HPDE6-E6E7 (cell line): ENCODE measurements around the gene KIAA0825.
"Not testable (repeated sequence)": the region's sequence is repeated elsewhere in the genome, so short reads cannot be mapped to it uniquely, and the experiment has no call there.

ENCODE experiments used
- DNase-seq: peaks from one replicate; pipeline ENCODE4 v3.0.0; 2011; ENCODE audit warnings: missing footprints; ENCODE audit errors: extremely low spot score

KIAA0825 gene

DNA sequence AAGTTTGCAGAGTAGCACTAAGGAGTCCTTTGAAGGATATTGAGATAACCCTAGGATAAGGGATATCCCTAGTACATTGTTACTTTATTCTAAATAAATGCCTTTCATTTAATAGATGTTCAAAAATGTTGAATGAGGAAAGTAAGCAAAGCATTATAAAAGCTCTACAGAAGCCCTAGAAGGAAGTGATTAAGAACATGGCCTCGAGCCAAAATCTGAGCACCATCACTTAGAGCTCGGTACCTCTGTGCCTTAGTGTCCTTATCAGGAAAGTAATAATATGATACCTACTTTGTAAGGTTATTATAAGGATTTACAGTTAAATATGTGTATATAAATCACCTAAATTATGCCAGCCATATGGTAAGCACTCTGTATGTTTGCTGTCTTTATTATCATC lies 242.6 kb downstream of the KIAA0825 start:
- DNase-seq: no peak

- no peak for DNase-seq
Measured at GRCh38 chr5:94374336-94374735, 244.1 kb downstream of the KIAA0825 start.

- no peak for DNase-seq
Measured at GRCh38 chr5:94367900-94368299, 250.5 kb downstream of the KIAA0825 start.

DNA sequence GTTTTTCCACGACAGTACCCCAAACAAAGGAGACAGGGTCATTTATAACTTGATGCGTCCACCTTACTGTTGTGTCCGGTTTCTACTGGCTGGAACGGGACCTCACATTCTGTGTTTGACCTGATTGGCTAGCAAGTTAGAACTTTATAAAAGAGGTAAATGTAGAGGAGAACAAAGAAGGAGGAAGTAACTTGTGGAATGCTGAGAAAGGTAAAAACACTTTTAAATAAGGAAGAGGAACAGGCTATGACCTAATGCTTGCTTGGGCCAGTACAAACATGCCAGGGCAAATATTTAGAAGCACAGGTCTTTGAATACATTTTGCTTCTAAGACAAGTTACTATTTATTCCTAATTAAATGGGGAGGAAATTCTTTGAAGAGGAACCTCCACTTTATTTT lies 251.6 kb downstream of the KIAA0825 start:
- no peak for DNase-seq

DNA sequence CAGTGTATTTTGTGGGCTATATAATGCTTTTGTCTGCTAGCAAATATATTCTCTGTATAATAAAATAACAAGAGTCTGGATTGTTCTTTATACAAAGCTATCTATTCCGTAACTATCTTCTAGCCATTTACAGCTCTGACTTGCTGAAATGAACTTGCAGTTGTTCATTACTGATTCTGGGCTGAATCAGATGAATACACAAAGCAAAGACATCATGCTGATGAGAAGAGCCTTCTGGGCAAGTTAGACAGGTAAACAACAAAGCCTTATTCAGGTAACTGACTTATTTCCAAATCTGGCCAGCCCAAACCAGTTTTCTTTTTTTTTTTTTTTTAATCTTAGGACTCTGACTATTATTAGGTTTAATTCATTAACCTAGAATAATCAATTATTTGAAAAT lies 255.5 kb downstream of the KIAA0825 start:
- no peak for DNase-seq

GRCh38 chr5:94361832-94362796 lies 256.3 kb downstream of the KIAA0825 start:
- DNase-seq: peak; percentile 32

- DNase-seq: no peak
Measured at GRCh38 chr5:94361161-94361560, 257.2 kb downstream of the KIAA0825 start.

DNA sequence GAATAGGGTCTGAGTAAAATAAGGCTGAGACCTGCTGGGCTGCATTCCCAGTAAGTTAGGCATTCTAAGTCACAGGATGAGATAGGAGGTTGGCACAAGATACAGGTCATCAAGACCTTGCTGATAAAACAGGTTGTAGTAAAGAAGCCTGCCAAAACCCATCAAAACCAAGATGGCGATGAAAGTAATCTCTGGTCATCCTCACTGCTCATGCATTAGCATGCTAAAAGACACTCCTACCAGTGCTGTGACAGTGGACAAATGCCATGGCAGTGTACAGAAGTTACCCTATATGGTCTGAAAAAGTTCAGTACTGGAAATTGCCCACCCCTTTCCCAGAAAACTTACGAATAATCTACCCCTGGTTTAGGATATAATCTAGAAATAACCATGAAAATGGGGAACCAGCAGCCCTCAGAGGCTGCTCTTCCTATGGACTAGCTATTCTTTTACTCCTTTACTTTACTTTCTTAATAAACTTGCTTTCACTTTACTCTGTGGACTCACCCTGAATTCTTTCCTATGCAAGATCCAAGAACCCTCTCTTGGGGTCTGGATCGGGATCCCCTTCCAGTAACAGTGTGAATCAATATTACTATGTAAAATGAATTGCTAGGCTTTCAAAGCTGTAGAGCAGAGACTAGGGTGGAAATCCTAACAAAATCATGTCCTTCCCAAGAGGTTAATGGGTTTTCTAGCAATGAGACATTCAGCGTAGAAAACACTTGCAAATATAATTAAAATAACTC lies 257.8 kb downstream of the KIAA0825 start:
- DNase-seq: no peak

DNA sequence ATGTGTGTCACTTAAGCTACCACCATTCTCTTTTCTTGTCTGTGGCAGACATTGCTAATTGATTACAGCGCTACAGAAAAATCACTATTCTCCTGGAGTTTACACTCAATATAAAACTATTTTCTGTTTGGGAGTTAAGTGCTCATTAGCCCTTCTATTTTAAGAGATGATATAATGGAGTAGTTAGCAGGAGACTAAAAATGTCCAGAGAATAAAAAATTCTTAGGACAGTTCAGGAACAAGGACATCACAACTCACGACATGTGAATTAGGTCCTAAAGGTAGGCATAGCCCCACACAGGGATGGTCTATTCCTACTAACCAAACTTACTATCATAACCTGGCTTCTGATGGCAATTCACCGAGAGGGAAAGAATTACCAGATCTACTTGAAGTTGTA lies 258.5 kb downstream of the KIAA0825 start:
- no peak for DNase-seq

GRCh38 chr5:94355811-94356210 lies 262.6 kb downstream of the KIAA0825 start:
- DNase-seq: no peak

DNA sequence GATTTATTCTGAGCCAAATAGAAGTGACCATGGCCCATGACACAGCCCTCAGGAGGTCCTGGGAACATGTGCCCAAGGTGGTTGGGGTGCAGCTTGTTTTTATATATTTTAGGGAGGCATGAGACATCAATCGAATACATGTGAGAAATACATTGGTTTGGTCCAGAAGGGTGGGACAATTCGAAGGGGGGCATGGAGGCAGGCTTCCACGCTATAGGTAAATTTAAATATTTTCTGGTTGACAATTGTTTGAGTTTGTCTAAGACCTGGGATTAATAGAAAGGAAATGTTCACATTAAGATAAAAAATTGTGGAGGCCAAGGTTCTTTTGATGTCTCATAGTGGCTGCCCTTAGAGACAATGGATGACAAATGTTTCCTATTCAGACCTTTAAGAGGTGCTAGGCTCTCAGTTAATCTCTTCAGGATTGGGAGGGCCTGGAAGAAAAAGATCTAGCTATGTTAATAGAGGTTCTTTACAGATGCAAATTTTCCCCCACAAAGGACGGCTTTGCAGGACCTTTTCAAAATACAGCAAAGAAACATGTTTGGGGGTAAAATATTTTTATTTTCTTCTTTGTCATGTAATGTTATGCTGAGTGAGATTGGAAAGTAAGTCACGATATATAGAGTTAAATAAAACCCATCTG lies 263.4 kb downstream of the KIAA0825 start:
- not testable (repeated sequence) for DNase-seq

DNA sequence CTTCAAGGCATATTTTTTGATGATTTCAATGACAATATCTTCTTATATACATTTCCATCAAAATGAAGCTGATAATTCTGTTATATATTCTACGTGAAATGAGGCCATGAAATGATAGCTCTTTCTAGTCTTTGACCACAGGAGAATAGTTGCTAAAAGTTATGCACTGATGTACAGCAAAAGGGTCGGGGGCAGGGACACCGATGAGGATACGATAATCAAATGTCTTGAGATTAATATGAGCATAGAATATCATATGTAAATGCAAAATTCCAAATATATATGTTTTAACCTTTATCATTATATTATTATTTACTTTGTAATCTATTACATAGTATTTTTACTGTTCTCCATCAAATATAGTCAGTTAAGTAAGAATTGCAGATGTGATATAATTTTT lies 264.8 kb downstream of the KIAA0825 start:
- no peak for DNase-seq

DNA sequence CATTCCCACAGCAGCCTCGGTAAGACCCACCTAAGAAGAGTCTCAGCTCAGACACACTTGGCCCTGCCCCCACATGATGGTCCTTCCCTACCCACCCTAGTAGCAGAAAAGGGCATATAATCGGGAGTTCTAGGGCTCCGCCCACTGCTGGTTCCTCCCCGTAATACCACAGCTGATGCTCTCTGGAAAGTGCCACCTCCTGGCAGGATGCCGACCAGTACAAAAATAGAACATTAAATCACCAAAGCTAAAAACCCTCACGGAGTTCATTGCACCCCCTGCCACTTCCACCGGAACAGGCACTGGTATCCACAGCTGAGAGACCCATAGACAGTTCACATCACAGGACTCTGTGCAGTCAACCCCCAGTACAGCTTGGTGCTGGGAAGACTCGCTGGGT lies 271.3 kb downstream of the KIAA0825 start:
- DNase-seq: no peak

DNA sequence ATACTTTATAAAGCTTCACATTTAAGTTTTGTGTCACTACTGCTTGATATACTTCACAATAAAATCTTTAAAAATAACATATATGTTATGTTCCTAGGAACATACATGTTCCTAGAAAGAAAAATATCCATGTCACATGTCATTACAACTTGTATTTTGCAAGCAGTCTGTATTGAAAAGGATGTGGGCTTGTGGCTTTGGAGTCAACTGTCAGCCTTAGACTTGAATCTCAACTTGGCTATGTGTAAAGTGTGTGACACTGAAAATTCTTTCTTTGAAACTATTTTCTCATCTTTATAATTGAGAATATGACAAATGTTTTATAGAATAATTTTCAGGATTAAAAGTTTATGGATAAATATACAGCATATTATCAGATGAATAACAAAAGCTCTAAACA lies 273.1 kb downstream of the KIAA0825 start:
- no peak for DNase-seq

DNA sequence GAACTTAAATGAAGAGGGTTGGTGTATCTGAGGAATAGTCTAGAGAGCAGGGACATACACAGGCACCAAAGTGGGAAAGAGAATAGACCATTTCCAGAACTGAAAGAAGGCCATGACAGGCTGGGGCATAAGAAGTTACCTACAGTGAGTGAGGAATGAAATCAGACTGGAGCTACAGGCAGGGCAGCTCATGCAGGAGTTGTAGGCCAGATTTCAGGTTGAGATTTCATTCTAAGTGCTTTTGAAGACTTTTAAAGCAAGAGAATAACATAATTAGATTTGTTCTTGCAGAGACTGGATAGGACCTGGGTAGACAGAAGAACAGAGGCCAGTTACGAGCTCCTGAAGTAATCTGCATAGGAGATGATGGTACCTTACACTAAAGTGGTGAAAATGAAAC lies 280.8 kb downstream of the KIAA0825 start:
- no peak for DNase-seq

GRCh38 chr5:94335936-94336335 lies 282.5 kb downstream of the KIAA0825 start:
- no peak for DNase-seq

DNA sequence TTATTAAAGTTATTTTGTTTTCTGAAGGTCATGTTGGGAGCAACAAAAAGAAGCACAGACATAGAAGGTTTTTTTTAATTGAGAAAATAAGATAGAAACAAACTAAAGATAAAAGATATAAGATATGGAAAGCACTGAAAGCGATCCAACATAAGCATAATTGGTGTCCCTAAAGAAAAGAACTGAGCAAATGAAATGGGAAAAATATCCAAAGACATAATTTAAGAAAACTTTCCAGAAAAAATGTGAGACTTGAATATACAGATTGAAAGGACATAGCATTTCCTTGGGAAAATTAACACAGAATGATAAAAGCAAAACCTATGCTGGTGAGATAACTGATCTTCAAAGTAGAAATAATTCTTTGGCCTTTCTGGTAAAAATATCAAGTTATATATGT lies 289.3 kb downstream of the KIAA0825 start:
- DNase-seq: no peak

GRCh38 chr5:94326586-94326985 lies 291.8 kb downstream of the KIAA0825 start:
- no peak for DNase-seq

DNA sequence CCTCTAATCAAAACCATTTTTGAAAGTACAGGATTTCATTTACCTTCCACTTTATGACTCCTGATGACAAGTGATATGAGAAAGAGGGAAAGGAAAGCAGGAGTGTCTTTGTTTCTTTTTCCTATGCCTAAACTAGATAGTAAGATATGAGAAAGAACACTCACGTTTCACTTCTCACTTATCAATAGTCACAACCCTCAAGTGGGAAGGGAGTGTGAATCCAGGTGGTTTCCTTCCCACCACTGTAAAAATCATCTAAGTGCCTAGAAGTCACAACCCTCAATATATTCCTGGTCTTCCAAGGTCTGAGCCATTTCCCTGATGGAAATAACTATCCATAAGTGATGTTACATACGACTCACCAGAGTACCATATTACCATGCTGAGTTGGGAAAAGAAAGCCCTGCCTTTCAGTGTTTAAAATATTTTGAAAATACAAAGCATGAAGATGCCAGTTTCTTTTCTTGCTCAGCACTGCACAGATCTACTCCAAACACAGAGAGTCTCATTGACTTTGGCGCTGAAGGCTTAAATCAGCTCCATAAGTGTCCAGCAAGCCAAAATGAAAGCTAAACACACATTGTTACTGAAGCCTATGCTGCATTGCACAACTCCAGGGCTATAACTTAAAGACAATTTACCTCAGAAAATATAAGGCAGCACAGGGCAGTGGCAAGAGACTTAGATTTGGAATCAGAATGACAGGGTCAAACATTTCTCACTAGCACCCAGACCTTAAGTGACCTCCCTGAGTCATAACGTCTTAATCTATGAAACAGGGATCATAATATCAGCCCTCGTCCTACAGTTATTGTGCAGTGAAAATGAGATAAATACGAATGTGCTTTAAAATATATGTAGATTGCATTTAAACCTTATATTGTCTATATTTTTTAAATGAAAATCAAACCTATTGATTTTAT lies 301.2 kb downstream of the KIAA0825 start:
- DNase-seq: no peak

GRCh38 chr5:94314460-94315131 lies 303.8 kb downstream of the KIAA0825 start:
- no peak for DNase-seq

DNA sequence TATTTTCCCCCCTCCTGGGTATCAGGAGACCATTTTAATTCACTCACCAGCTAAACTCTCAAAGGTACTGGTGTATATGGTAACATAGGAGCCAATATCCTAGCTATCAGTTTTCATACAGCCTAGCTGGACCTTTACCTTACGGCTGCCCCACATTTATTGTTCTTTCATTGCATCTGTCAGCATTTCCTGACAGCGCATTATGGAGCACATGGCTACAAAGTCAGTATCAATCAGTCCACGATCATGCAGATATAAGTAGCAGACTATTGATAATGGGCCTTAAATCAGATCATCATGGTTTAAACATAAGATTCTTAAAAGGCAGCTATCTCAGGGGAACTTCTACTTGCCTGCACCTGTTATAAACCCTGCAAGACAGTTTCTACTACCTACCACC lies 304.7 kb downstream of the KIAA0825 start:
- DNase-seq: no peak
